Ectodermal cell (in vitro differentiated cells): ENCODE data around the gene KCNQ2.

ENCODE experiments used
- H3K27ac ChIP-seq: 2 replicates; pipeline ENCODE4 v1.7.0; 2013; ENCODE audit warnings: mild to moderate bottlenecking, low read depth, low read length; ENCODE audit not compliant: insufficient read depth, poor library complexity, severe bottlenecking
- H3K27me3 ChIP-seq: 2 replicates; pipeline ENCODE4 v1.7.0; 2013; ENCODE audit warnings: mild to moderate bottlenecking, low read length; ENCODE audit not compliant: insufficient read depth, control insufficient read depth, poor library complexity, severe bottlenecking
- H3K36me3 ChIP-seq: one replicate; pipeline ENCODE4 v1.7.0; 2013; ENCODE audit warnings: low read length; ENCODE audit not compliant: control insufficient read depth, insufficient read depth
- H3K4me1 ChIP-seq: one replicate; pipeline ENCODE4 v1.7.0; 2013; ENCODE audit warnings: low read length; ENCODE audit not compliant: control insufficient read depth, insufficient read depth
- H3K4me3 ChIP-seq: 2 replicates; pipeline ENCODE4 v1.7.0; 2013; ENCODE audit warnings: low read depth, low read length, control low read depth; ENCODE audit not compliant: insufficient read depth
- H3K9me3 ChIP-seq: 2 replicates; pipeline ENCODE4 v1.7.0; 2013; ENCODE audit warnings: mild to moderate bottlenecking, low read length, moderate library complexity; ENCODE audit not compliant: control insufficient read depth
- WGBS, 2 experiments: methylation state at CpG; one replicate each; pipeline ENCODE4 v1.1.7; 2013; ENCODE audit warnings: missing lambda C conversion rate in 2 of 2; 5-methylcytosine and 5-hydroxymethylcytosine counted together

The KCNQ2 gene

GRCh38 chr20:63417097-63417737, 55.2 kb downstream of the KCNQ2 start:
- Histone ChIP-seq H3K4me1 (peaks cover 20% of the 10 kb centered on the region), H3K27me3 (no peaks in the 10 kb centered on the region), H3K36me3 (no peaks in the 10 kb centered on the region), H3K4me3 (no peak overlapping the region), H3K27ac (no peak overlapping the region), H3K9me3 (no peaks in the 10 kb centered on the region)
- 70 to 71% methylated on average over 25 of the region's 25 CpGs for WGBS, 2 experiments

GRCh38 chr20:63416631-63417030, 55.8 kb downstream of the KCNQ2 start:
- H3K9me3 ChIP-seq: no peaks in the 10 kb centered on the region
- WGBS, 2 experiments: 86 to 89% methylated on average over 24 of the region's 24 CpGs
- no peak overlapping the region for H3K4me3 ChIP-seq
- peaks cover 20% of the 10 kb centered on the region for H3K4me1 ChIP-seq
- no peak overlapping the region for H3K27ac ChIP-seq
- no peaks in the 10 kb centered on the region for H3K36me3 ChIP-seq
- no peaks in the 10 kb centered on the region for H3K27me3 ChIP-seq

- Histone ChIP-seq H3K4me3 (no peak overlapping the region), H3K4me1 (peaks cover 20% of the 10 kb centered on the region), H3K36me3 (no peaks in the 10 kb centered on the region), H3K9me3 (no peaks in the 10 kb centered on the region), H3K27me3 (no peaks in the 10 kb centered on the region), H3K27ac (no peak overlapping the region)
- 92 to 93% methylated on average over 32 of the region's 32 CpGs for WGBS, 2 experiments
These were observed 56.6 kb downstream of the KCNQ2 start for GRCh38 chr20:63415647-63416391.

GRCh38 chr20:63414720-63415430, 57.6 kb downstream of the KCNQ2 start:
- WGBS, 2 experiments: 94 to 95% methylated on average over 30 to 41 of the region's 45 CpGs
- H3K9me3 ChIP-seq: no peaks in the 10 kb centered on the region
- no peaks in the 10 kb centered on the region for H3K27me3 ChIP-seq
- H3K27ac ChIP-seq: no peak overlapping the region
- peaks cover 20% of the 10 kb centered on the region for H3K4me1 ChIP-seq
- H3K4me3 ChIP-seq: no peak overlapping the region
- H3K36me3 ChIP-seq: no peaks in the 10 kb centered on the region

- Histone ChIP-seq H3K36me3 (no peaks in the 10 kb centered on the region), H3K27ac (no peak overlapping the region), H3K9me3 (no peaks in the 10 kb centered on the region), H3K4me1 (peaks cover 20% of the 10 kb centered on the region), H3K4me3 (no peak overlapping the region), H3K27me3 (no peaks in the 10 kb centered on the region)
- WGBS, 2 experiments: 92 to 94% methylated on average over 33 of the region's 33 CpGs
These were observed 58.3 kb downstream of the KCNQ2 start for GRCh38 chr20:63413963-63414684.

GRCh38 chr20:63413323-63413722, 59.1 kb downstream of the KCNQ2 start:
- 92% methylated on average over 18 of the region's 18 CpGs for WGBS, 2 experiments

GRCh38 chr20:63412889-63413288, 59.6 kb downstream of the KCNQ2 start:
- WGBS, 2 experiments: 94 to 95% methylated on average over 8 of the region's 8 CpGs
- no peaks in the 10 kb centered on the region for H3K27me3 ChIP-seq

More at GRCh38 chr20:63413323-63413722, 59.1 kb downstream of the KCNQ2 start:
- Histone ChIP-seq H3K27me3 (no peaks in the 10 kb centered on the region), H3K9me3 (no peaks in the 10 kb centered on the region), H3K36me3 (no peaks in the 10 kb centered on the region), H3K4me3 (no peak overlapping the region), H3K27ac (no peak overlapping the region), H3K4me1 (peaks cover 20% of the 10 kb centered on the region)

GRCh38 chr20:63411898-63412631, 60.4 kb downstream of the KCNQ2 start:
- Histone ChIP-seq H3K4me3 (no peak overlapping the region), H3K9me3 (no peaks in the 10 kb centered on the region), H3K27me3 (no peaks in the 10 kb centered on the region), H3K4me1 (peaks cover 9% of the 10 kb centered on the region), H3K36me3 (no peaks in the 10 kb centered on the region), H3K27ac (no peak overlapping the region)
- WGBS, 2 experiments: 92 to 94% methylated on average over 39 of the region's 39 CpGs

More at GRCh38 chr20:63412889-63413288, 59.6 kb downstream of the KCNQ2 start:
- Histone ChIP-seq H3K36me3 (no peaks in the 10 kb centered on the region), H3K4me3 (no peak overlapping the region), H3K4me1 (peaks cover 17% of the 10 kb centered on the region), H3K27ac (no peak overlapping the region), H3K9me3 (no peaks in the 10 kb centered on the region)

- H3K9me3 ChIP-seq: no peaks in the 10 kb centered on the region
- H3K4me1 ChIP-seq: peaks cover 3% of the 10 kb centered on the region
- H3K27me3 ChIP-seq: no peaks in the 10 kb centered on the region
- no peak overlapping the region for H3K4me3 ChIP-seq
- no peaks in the 10 kb centered on the region for H3K36me3 ChIP-seq
- 94 to 95% methylated on average over 27 of the region's 27 CpGs for WGBS, 2 experiments
- H3K27ac ChIP-seq: no peak overlapping the region
These were observed 61.1 kb downstream of the KCNQ2 start for GRCh38 chr20:63411151-63411897.
